Measurements from ENCODE around the gene GRID2.

DNA sequence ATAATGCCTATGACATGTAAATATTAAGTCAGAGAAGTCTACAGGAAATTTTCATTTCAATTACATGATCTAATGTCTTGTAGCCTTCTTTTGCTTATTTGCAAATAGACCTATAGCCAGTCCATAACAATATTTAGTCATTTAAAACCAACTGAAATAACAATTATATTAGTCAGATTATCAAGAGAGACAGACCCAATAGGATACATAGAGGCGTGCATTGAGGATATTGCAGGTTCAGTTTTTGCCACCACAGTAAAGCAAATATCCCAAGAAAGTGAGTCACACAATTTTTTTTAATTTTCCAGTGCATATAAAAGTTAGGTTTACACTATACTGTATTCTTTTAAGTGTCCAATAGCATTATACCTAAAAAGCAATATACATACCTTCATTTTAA lies 1175.0 kb downstream of the GRID2 start:
- TF ChIP-seq EP300 (IDR thresholded peaks at IDR 0.05), result no peak
- TF ChIP-seq POLR2A (IDR thresholded peaks at IDR 0.05), result no peak

Measured in tibial nerve (tissue), 3 donors.